Measurements from ENCODE around the gene KRTAP10-4.
"Not testable (repeated sequence)": the region's sequence is repeated elsewhere in the genome, so short reads cannot be mapped to it uniquely, and the experiment has no call there.

KRTAP10-4 gene

DNA sequence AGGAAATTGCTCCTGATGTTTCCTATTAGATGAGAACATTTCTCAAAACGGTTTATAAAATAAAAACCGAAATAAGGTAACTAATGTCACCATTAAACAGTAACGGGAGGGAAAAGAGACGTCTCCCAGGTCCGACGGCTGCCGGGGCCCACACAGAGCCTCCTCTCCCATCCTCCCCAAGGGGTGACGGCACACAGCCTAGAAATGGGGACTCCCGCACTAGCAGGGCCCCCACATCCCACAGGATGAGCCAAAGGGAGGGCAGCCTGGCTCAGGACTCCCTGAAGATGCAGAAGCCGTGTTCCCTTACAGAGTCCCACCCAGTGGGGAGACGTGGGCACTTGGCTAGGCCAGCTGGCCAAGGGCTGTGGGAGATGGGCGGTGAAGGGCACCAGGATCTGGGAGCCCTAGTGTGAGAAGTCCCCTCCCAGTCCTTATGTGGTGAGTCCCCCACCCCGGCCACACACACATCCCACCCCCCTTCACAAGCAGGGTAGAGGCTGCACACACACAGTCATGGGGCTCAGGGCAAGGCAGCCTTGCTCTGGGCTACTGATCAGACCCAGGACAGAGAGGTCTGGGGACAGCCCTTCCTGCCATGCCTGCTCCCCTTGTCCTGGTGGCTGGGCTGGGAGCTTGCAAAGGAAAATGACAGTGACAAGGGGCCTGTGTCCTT lies 18.2 kb upstream of the KRTAP10-4 start:
- Histone ChIP-seq H3K27ac (replicated peaks; ENCODE audit: low read length) (no peak overlapping the region), H3K4me1 (ENCODE audit: control insufficient read depth in 2 of 2, insufficient read depth in 1 of 2, low read depth in 1 of 2, low read length in 2 of 2) (peaks cover 12 to 14% of the 10 kb centered on the region in 2 donors), H2BK5ac (ENCODE audit: low read length) (no peak overlapping the region), H2BK15ac (ENCODE audit: low read length) (peak overlapping the region; percentile 35), H3K4me3 (ENCODE audit: low read length in 2 of 2) (no peak overlapping the region), H3K18ac (ENCODE audit: low read length) (peak overlapping the region; percentile 75), H3K23ac (ENCODE audit: low read depth, low read length, poor library complexity) (no peak overlapping the region), H3K4me2 (ENCODE audit: insufficient read depth, low read length, poor library complexity, severe bottlenecking) (no peak overlapping the region), H3K36me3 (replicated peaks in 1 of 2; ENCODE audit: control insufficient read depth in 2 of 2, insufficient read depth in 2 of 2, low read length in 2 of 2) (no peaks in the 10 kb centered on the region), H2AFZ (ENCODE audit: low read length) (no peak overlapping the region), H3K14ac (ENCODE audit: low read length) (no peak overlapping the region), H4K8ac (ENCODE audit: low read depth, low read length) (no peak overlapping the region), H3K4ac (ENCODE audit: low read length) (no peak overlapping the region), H2AK5ac (ENCODE audit: low read depth, low read length) (peak overlapping the region; percentile 88), H3K79me1 (ENCODE audit: low read depth, low read length) (no peaks in the 10 kb centered on the region), H2BK12ac (ENCODE audit: low read length) (no peak overlapping the region), H2BK120ac (ENCODE audit: low read depth, low read length) (no peak overlapping the region), H3K9ac (ENCODE audit: low read depth, low read length, poor library complexity) (no peak overlapping the region), H3K27me3 (ENCODE audit: control insufficient read depth in 3 of 3, insufficient read depth in 3 of 3, low read depth in 1 of 3, low read length in 3 of 3) (no peaks in the 10 kb centered on the region), H4K91ac (ENCODE audit: low read depth, low read length, poor library complexity) (no peak overlapping the region), H3K9me3 (replicated peaks in 1 of 2; ENCODE audit: control insufficient read depth in 2 of 2, insufficient read depth in 1 of 2, low read depth in 1 of 2, low read length in 2 of 2) (no peaks in the 10 kb centered on the region)
- no CpG with 5 or more reads among the region's 13 CpGs for WGBS, 2 donors (ENCODE audit: extremely low coverage in 2 of 2, insufficient read length in 2 of 2, insufficient replicate concordance in 1 of 2)
- no peak for DNase-seq (ENCODE audit: low spot score)

DNA sequence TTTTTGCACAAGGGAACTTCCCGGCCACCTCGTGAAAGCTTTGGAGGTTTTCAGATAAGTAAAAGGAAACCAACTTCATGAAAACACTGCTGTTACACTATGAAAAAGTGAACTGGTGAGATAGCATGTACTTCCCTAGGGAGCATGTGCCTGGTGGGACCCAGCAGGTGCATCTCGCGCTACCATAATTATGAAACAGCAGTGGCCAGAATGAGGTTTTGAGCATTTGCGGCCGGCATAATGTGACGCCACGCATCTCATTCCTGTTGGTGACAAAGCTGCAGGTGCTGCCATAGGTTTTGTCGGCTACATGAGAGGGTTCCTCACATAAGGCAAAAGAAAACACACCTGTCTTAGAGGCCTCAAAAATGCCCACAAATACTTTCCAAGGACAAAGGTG lies 16.6 kb upstream of the KRTAP10-4 start:
- no peak overlapping the region for H2BK120ac ChIP-seq (ENCODE audit: low read depth, low read length)
- H3K4me2 ChIP-seq (ENCODE audit: insufficient read depth, low read length, poor library complexity, severe bottlenecking) = no peak overlapping the region
- no peak overlapping the region for H3K4ac ChIP-seq (ENCODE audit: low read length)
- DNase-seq (ENCODE audit: low spot score) = no peak
- no peak overlapping the region for H3K4me3 ChIP-seq (ENCODE audit: low read length in 2 of 2)
- no peak overlapping the region for H2AK5ac ChIP-seq (ENCODE audit: low read depth, low read length)
- no peak overlapping the region for H3K23ac ChIP-seq (ENCODE audit: low read depth, low read length, poor library complexity)
- no peak overlapping the region for H2BK12ac ChIP-seq (ENCODE audit: low read length)
- H4K8ac ChIP-seq (ENCODE audit: low read depth, low read length) = no peak overlapping the region
- no peaks in the 10 kb centered on the region for H3K36me3 ChIP-seq (replicated peaks in 1 of 2; ENCODE audit: control insufficient read depth in 2 of 2, insufficient read depth in 2 of 2, low read length in 2 of 2)
- no peak overlapping the region for H3K14ac ChIP-seq (ENCODE audit: low read length)
- no peak overlapping the region for H3K18ac ChIP-seq (ENCODE audit: low read length)
- no peak overlapping the region for H2BK5ac ChIP-seq (ENCODE audit: low read length)
- no peak overlapping the region for H2AFZ ChIP-seq (ENCODE audit: low read length)
- H3K27me3 ChIP-seq (ENCODE audit: control insufficient read depth in 3 of 3, insufficient read depth in 3 of 3, low read depth in 1 of 3, low read length in 3 of 3) = no peaks in the 10 kb centered on the region
- no peak overlapping the region for H2BK15ac ChIP-seq (ENCODE audit: low read length)
- no peak overlapping the region for H4K91ac ChIP-seq (ENCODE audit: low read depth, low read length, poor library complexity)
- H3K9me3 ChIP-seq (replicated peaks in 1 of 2; ENCODE audit: control insufficient read depth in 2 of 2, insufficient read depth in 1 of 2, low read depth in 1 of 2, low read length in 2 of 2) = no peaks in the 10 kb centered on the region
- H3K9ac ChIP-seq (ENCODE audit: low read depth, low read length, poor library complexity) = no peak overlapping the region
- H3K4me1 ChIP-seq (ENCODE audit: control insufficient read depth in 2 of 2, insufficient read depth in 1 of 2, low read depth in 1 of 2, low read length in 2 of 2) = peaks cover 4 to 5% of the 10 kb centered on the region in 2 donors
- no peak overlapping the region for H3K27ac ChIP-seq (replicated peaks; ENCODE audit: low read length)
- WGBS, 2 donors (ENCODE audit: extremely low coverage in 2 of 2, insufficient read length in 2 of 2, insufficient replicate concordance in 1 of 2) = no CpG with 5 or more reads among the region's 9 CpGs
- H3K79me1 ChIP-seq (ENCODE audit: low read depth, low read length) = no peaks in the 10 kb centered on the region

DNA sequence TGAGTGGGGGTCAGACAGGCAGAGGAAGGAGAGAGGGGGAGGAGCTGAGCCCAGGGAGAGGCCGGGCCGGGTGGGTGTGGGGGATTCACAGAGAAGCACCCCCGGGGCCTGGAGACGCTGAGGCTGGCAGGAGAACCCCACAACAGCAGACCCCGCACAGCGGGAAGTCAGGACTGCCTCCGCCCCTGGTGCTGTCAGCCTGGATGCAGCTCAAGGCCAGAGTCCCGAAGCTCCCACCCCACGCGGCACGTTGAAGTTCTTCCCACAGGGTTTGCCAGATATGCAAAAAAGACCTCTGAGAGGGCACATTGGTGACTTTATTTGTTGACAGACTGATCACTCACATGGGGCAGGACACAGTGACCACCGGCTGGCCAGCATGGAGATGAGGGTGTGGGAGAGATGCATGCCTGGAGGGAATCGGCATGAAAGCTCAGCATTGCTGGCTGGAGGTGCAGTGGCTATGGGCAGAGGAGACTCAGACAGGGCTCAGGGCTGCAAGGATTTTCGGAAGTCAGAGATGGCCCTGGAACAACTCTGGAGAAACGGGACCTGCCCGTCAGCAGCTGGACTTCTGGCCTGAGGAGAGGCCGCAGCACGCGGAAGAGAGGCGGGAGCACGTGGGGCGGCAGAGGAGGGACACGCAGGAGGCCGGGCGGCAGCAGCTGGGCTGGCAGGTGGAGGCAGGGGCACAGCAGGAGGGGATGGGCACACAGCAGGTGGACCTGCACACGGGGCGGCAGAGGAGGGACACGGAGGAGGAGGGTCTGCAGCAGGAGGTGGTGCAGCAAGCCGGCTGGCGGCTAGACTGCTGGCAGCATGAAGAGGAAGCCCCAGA lies 15.8 kb upstream of the KRTAP10-4 start:
- H3K27me3 ChIP-seq (ENCODE audit: control insufficient read depth in 3 of 3, insufficient read depth in 3 of 3, low read depth in 1 of 3, low read length in 3 of 3) = no peaks in the 10 kb centered on the region
- no peak for DNase-seq (ENCODE audit: low spot score)
- H4K8ac ChIP-seq (ENCODE audit: low read depth, low read length) = peak overlapping the region; percentile 79
- H2BK5ac ChIP-seq (ENCODE audit: low read length) = no peak overlapping the region
- no peaks in the 10 kb centered on the region for H3K9me3 ChIP-seq (replicated peaks in 1 of 2; ENCODE audit: control insufficient read depth in 2 of 2, insufficient read depth in 1 of 2, low read depth in 1 of 2, low read length in 2 of 2)
- H2BK15ac ChIP-seq (ENCODE audit: low read length) = peak overlapping the region; percentile 6
- no peak overlapping the region for H3K4me3 ChIP-seq (ENCODE audit: low read length in 2 of 2)
- peak overlapping the region; percentile 90 for H3K18ac ChIP-seq (ENCODE audit: low read length)
- no CpG with 5 or more reads among the region's 30 CpGs for WGBS, 2 donors (ENCODE audit: extremely low coverage in 2 of 2, insufficient read length in 2 of 2, insufficient replicate concordance in 1 of 2)
- H2AK5ac ChIP-seq (ENCODE audit: low read depth, low read length) = peak overlapping the region; percentile 49
- H3K4me2 ChIP-seq (ENCODE audit: insufficient read depth, low read length, poor library complexity, severe bottlenecking) = no peak overlapping the region
- peak overlapping the region; percentile 54 for H2BK120ac ChIP-seq (ENCODE audit: low read depth, low read length)
- H3K9ac ChIP-seq (ENCODE audit: low read depth, low read length, poor library complexity) = peak overlapping the region; percentile 67
- no peak overlapping the region for H3K27ac ChIP-seq (replicated peaks; ENCODE audit: low read length)
- peak overlapping the region; percentile 68 for H3K4ac ChIP-seq (ENCODE audit: low read length)
- no peak overlapping the region for H2AFZ ChIP-seq (ENCODE audit: low read length)
- no peaks in the 10 kb centered on the region for H3K36me3 ChIP-seq (replicated peaks in 1 of 2; ENCODE audit: control insufficient read depth in 2 of 2, insufficient read depth in 2 of 2, low read length in 2 of 2)
- peaks cover 2 to 5% of the 10 kb centered on the region in 2 donors for H3K4me1 ChIP-seq (ENCODE audit: control insufficient read depth in 2 of 2, insufficient read depth in 1 of 2, low read depth in 1 of 2, low read length in 2 of 2)
- peak overlapping the region; percentile 92 for H3K14ac ChIP-seq (ENCODE audit: low read length)
- H3K79me1 ChIP-seq (ENCODE audit: low read depth, low read length) = no peaks in the 10 kb centered on the region
- no peak overlapping the region for H4K91ac ChIP-seq (ENCODE audit: low read depth, low read length, poor library complexity)
- H2BK12ac ChIP-seq (ENCODE audit: low read length) = peak overlapping the region; percentile 88
- no peak overlapping the region for H3K23ac ChIP-seq (ENCODE audit: low read depth, low read length, poor library complexity)

DNA sequence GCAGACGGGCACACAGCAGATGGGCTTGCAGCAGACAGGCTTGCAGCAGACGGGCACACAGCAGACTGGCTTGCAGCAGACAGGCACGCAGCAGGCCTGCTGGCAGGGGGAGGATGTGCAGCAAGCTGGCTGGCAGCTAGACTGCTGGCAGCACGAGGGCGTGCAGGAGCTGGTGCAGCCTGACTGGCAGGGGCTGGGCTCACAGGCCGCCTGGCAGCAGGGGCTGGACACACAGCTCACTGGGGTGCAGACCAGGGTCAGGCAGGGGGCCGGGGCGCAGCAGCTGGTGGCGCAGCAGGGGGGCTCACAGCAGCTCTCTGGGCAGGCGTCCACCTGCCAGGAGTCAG lies 15.2 kb upstream of the KRTAP10-4 start:
- not testable (repeated sequence) for H3K79me1 ChIP-seq (ENCODE audit: low read depth, low read length); H3K27me3 ChIP-seq (ENCODE audit: control insufficient read depth in 3 of 3, insufficient read depth in 3 of 3, low read depth in 1 of 3, low read length in 3 of 3); H3K4me1 ChIP-seq (ENCODE audit: control insufficient read depth in 2 of 2, insufficient read depth in 1 of 2, low read depth in 1 of 2, low read length in 2 of 2); H2BK120ac ChIP-seq (ENCODE audit: low read depth, low read length); H3K4ac ChIP-seq (ENCODE audit: low read length); H2AFZ ChIP-seq (ENCODE audit: low read length); H3K4me2 ChIP-seq (ENCODE audit: insufficient read depth, low read length, poor library complexity, severe bottlenecking); H3K23ac ChIP-seq (ENCODE audit: low read depth, low read length, poor library complexity); DNase-seq (ENCODE audit: low spot score); H3K9me3 ChIP-seq (replicated peaks in 1 of 2; ENCODE audit: control insufficient read depth in 2 of 2, insufficient read depth in 1 of 2, low read depth in 1 of 2, low read length in 2 of 2); H2BK5ac ChIP-seq (ENCODE audit: low read length); H3K27ac ChIP-seq (replicated peaks; ENCODE audit: low read length); H3K4me3 ChIP-seq (ENCODE audit: low read length in 2 of 2); H4K91ac ChIP-seq (ENCODE audit: low read depth, low read length, poor library complexity); H3K36me3 ChIP-seq (replicated peaks in 1 of 2; ENCODE audit: control insufficient read depth in 2 of 2, insufficient read depth in 2 of 2, low read length in 2 of 2)
- Histone ChIP-seq H3K18ac (ENCODE audit: low read length) (peak overlapping the region; percentile 90), H2BK15ac (ENCODE audit: low read length) (peak overlapping the region; percentile 6), H3K14ac (ENCODE audit: low read length) (peak overlapping the region; percentile 92), H2AK5ac (ENCODE audit: low read depth, low read length) (peak overlapping the region; percentile 49), H4K8ac (ENCODE audit: low read depth, low read length) (peak overlapping the region; percentile 79), H3K9ac (ENCODE audit: low read depth, low read length, poor library complexity) (peak overlapping the region; percentile 60), H2BK12ac (ENCODE audit: low read length) (peak overlapping the region; percentile 88)
- WGBS, 2 donors (ENCODE audit: extremely low coverage in 2 of 2, insufficient read length in 2 of 2, insufficient replicate concordance in 1 of 2) = no CpG with 5 or more reads among the region's 10 CpGs

Measured in neuronal stem cell (in vitro differentiated cells).